ENCODE measurements around the gene TK1. TPM values are rescaled to one million over a fixed set of nuclear protein-coding genes. Genes with fewer than 3 reads are reported as not detected.

Gene TK1
- total RNA-seq, 2 experiments from 2014 or later, result 145 to 164 TPM

GRCh38 chr17:78208486-78208885 is 21.6 kb upstream of the TK1 start:
- no peak overlapping the region for H3K27ac Mint-ChIP-seq
- ATAC-seq (no peak), DNase-seq (no peak)
- H3K27me3 Mint-ChIP-seq, result no peaks in the 10 kb centered on the region
- no peaks in the 10 kb centered on the region for H3K9me3 Mint-ChIP-seq (ENCODE audit: low read depth)
- peaks cover 2% of the 10 kb centered on the region for H3K36me3 Mint-ChIP-seq
- H3K4me3 Mint-ChIP-seq, result no peak overlapping the region
- no peaks in the 10 kb centered on the region for H3K4me1 Mint-ChIP-seq
- CTCF ChIA-PET, result interaction anchor here (0.7 kb wide), 1 partner anchor 71 kb away, joined by 3 read pairs; no protein-coding TSS in a partner anchor

- ATAC-seq, result no peak
- CTCF ChIA-PET, result interaction anchor here (0.7 to 1.5 kb wide), 4 partner anchors 68 to 1853 kb away, joined by 3 to 5 read pairs (median 3); partner anchors contain the start of gene PRPSAP1
- no peaks in the 10 kb centered on the region for H3K9me3 Mint-ChIP-seq (ENCODE audit: low read depth)
- no peak overlapping the region for H3K27ac Mint-ChIP-seq
- no peaks in the 10 kb centered on the region for H3K4me1 Mint-ChIP-seq
- H3K36me3 Mint-ChIP-seq, result peaks cover 2% of the 10 kb centered on the region
- H3K27me3 Mint-ChIP-seq, result no peaks in the 10 kb centered on the region
- no peak overlapping the region for H3K4me3 Mint-ChIP-seq
- no peak for DNase-seq
Observed at GRCh38 chr17:78206298-78206697, 19.4 kb upstream of the TK1 start.

GRCh38 chr17:78205124-78205775 is 18.4 kb upstream of the TK1 start:
- CTCF ChIA-PET, result interaction anchor here (0.6 kb wide), 1 partner anchor 13 kb away, joined by 3 read pairs; no protein-coding TSS in a partner anchor
- H3K4me3 Mint-ChIP-seq, result no peak overlapping the region
- ATAC-seq (no peak), DNase-seq (no peak)
- H3K27me3 Mint-ChIP-seq, result no peaks in the 10 kb centered on the region
- peaks cover 2% of the 10 kb centered on the region for H3K4me1 Mint-ChIP-seq
- H3K9me3 Mint-ChIP-seq (ENCODE audit: low read depth), result no peaks in the 10 kb centered on the region
- peaks cover 2% of the 10 kb centered on the region for H3K36me3 Mint-ChIP-seq
- H3K27ac Mint-ChIP-seq, result no peak overlapping the region

GRCh38 chr17:78204387-78205123 is 17.7 kb upstream of the TK1 start:
- CTCF ChIA-PET, result interaction anchor here (0.6 kb wide), 1 partner anchor 12 kb away, joined by 3 read pairs; no protein-coding TSS in a partner anchor
- Mint-ChIP-seq H3K27ac (no peak overlapping the region), H3K27me3 (no peaks in the 10 kb centered on the region), H3K36me3 (peaks cover 2% of the 10 kb centered on the region), H3K4me3 (no peak overlapping the region), H3K9me3 (ENCODE audit: low read depth) (no peaks in the 10 kb centered on the region), H3K4me1 (peaks cover 2% of the 10 kb centered on the region)
- DNase-seq (no peak), ATAC-seq (no peak)

GRCh38 chr17:78202666-78203065 is 15.8 kb upstream of the TK1 start:
- Mint-ChIP-seq H3K36me3 (peaks cover 6% of the 10 kb centered on the region), H3K9me3 (ENCODE audit: low read depth) (no peaks in the 10 kb centered on the region), H3K27me3 (no peaks in the 10 kb centered on the region), H3K4me1 (peaks cover 13% of the 10 kb centered on the region), H3K4me3 (no peak overlapping the region), H3K27ac (no peak overlapping the region)
- CTCF ChIA-PET, result interaction anchor here (0.7 to 1.2 kb wide), 4 partner anchors 24 to 189 kb away, joined by 3 to 5 read pairs (median 4); no protein-coding TSS in a partner anchor
- ATAC-seq (no peak), DNase-seq (no peak)

GRCh38 chr17:78200451-78200850 is 13.6 kb upstream of the TK1 start:
- Mint-ChIP-seq H3K27me3 (no peaks in the 10 kb centered on the region), H3K4me1 (peaks cover 16% of the 10 kb centered on the region), H3K9me3 (ENCODE audit: low read depth) (no peaks in the 10 kb centered on the region), H3K36me3 (peaks cover 16% of the 10 kb centered on the region), H3K4me3 (no peak overlapping the region), H3K27ac (no peak overlapping the region)
- ATAC-seq (no peak), DNase-seq (no peak)
- CTCF ChIA-PET, result interaction anchor here (0.7 to 0.8 kb wide), 2 partner anchors 15 to 115 kb away, joined by 3 read pairs; no protein-coding TSS in a partner anchor

- DNase-seq, result no peak
- Mint-ChIP-seq H3K27ac (peak overlapping the region; percentile 63), H3K9me3 (ENCODE audit: low read depth) (no peaks in the 10 kb centered on the region), H3K36me3 (peaks cover 22% of the 10 kb centered on the region), H3K4me1 (peaks cover 16% of the 10 kb centered on the region), H3K27me3 (no peaks in the 10 kb centered on the region), H3K4me3 (no peak overlapping the region)
- CTCF ChIA-PET, result interaction anchor here (1.2 kb wide), 1 partner anchor 9 kb away, joined by 4 read pairs; no protein-coding TSS in a partner anchor
- no peak for ATAC-seq
Observed at GRCh38 chr17:78197147-78197832, 10.4 kb upstream of the TK1 start.

GRCh38 chr17:78196716-78197115 is 9.9 kb upstream of the TK1 start:
- H3K36me3 Mint-ChIP-seq, result peaks cover 22% of the 10 kb centered on the region

GRCh38 chr17:78185981-78186691 is 716 bp downstream of the TK1 start:
- ATAC-seq (peak; percentile 5), DNase-seq (no peak)
- CTCF ChIA-PET, result interaction anchor here (0.8 to 3.4 kb wide), 10 partner anchors 9 to 103 kb away, joined by 3 to 31 read pairs (median 5); no protein-coding TSS in a partner anchor
- H3K9me3 Mint-ChIP-seq (ENCODE audit: low read depth), result no peaks in the 10 kb centered on the region
- H3K27ac Mint-ChIP-seq, result peak overlapping the region; percentile 66
- H3K4me3 Mint-ChIP-seq, result peak overlapping the region; percentile 81
- H3K27me3 Mint-ChIP-seq, result no peaks in the 10 kb centered on the region
- peaks cover 28% of the 10 kb centered on the region for H3K36me3 Mint-ChIP-seq
- H3K4me1 Mint-ChIP-seq, result peaks cover 48% of the 10 kb centered on the region

More at GRCh38 chr17:78196716-78197115, 9.9 kb upstream of the TK1 start:
- no peak for DNase-seq
- Mint-ChIP-seq H3K4me1 (peaks cover 16% of the 10 kb centered on the region), H3K27me3 (no peaks in the 10 kb centered on the region), H3K4me3 (no peak overlapping the region), H3K9me3 (ENCODE audit: low read depth) (no peaks in the 10 kb centered on the region), H3K27ac (no peak overlapping the region)
- CTCF ChIA-PET, result interaction anchor here (1.2 kb wide), 1 partner anchor 9 kb away, joined by 4 read pairs; no protein-coding TSS in a partner anchor
- no peak for ATAC-seq

- ATAC-seq (no peak), DNase-seq (no peak)
- Mint-ChIP-seq H3K27ac (peak overlapping the region; percentile 9), H3K4me1 (peaks cover 57% of the 10 kb centered on the region), H3K9me3 (ENCODE audit: low read depth) (no peaks in the 10 kb centered on the region), H3K36me3 (peaks cover 37% of the 10 kb centered on the region), H3K4me3 (peak overlapping the region; percentile 81), H3K27me3 (no peaks in the 10 kb centered on the region)
- CTCF ChIA-PET, result interaction anchor here (1.0 to 3.4 kb wide), 3 partner anchors 8 to 67 kb away, joined by 3 to 31 read pairs (median 8); no protein-coding TSS in a partner anchor
Observed at GRCh38 chr17:78184868-78185267, 2.0 kb downstream of the TK1 start.

- no peaks in the 10 kb centered on the region for H3K9me3 Mint-ChIP-seq (ENCODE audit: low read depth)
Observed at GRCh38 chr17:78184351-78184750, 2.5 kb downstream of the TK1 start.

GRCh38 chr17:78183916-78184315 is 2.9 kb downstream of the TK1 start:
- no peak overlapping the region for H3K4me3 Mint-ChIP-seq
- no peak overlapping the region for H3K27ac Mint-ChIP-seq
- H3K4me1 Mint-ChIP-seq, result peaks cover 64% of the 10 kb centered on the region
- H3K27me3 Mint-ChIP-seq, result no peaks in the 10 kb centered on the region
- CTCF ChIA-PET, result interaction anchor here (3.4 kb wide), 1 partner anchor 7 kb away, joined by 31 read pairs; no protein-coding TSS in a partner anchor
- DNase-seq (no peak), ATAC-seq (no peak)
- peaks cover 44% of the 10 kb centered on the region for H3K36me3 Mint-ChIP-seq
- no peaks in the 10 kb centered on the region for H3K9me3 Mint-ChIP-seq (ENCODE audit: low read depth)

More at GRCh38 chr17:78184351-78184750, 2.5 kb downstream of the TK1 start:
- Mint-ChIP-seq H3K4me3 (peak overlapping the region; percentile 4), H3K27ac (no peak overlapping the region), H3K27me3 (no peaks in the 10 kb centered on the region), H3K36me3 (peaks cover 40% of the 10 kb centered on the region), H3K4me1 (peaks cover 62% of the 10 kb centered on the region)
- ATAC-seq (no peak), DNase-seq (no peak)
- CTCF ChIA-PET, result interaction anchor here (2.0 to 3.4 kb wide), 2 partner anchors 8 to 47 kb away, joined by 8 to 31 read pairs; no protein-coding TSS in a partner anchor

Measured in activated CD8-positive, alpha-beta memory T cell treated with anti-CD3 and anti-CD28 coated beads, Interleukin-2, amount 10 ng/mL, durations not matched to agents 7 days and 5 days (primary cell).